IPS DF 4.7 (cell line): ENCODE data around the gene ACBD4.

Experiments used
- DNase-seq: peaks from one replicate; pipeline ENCODE4 v3.0.0-alpha.2; 2013; ENCODE audit warnings: low spot score; ENCODE audit errors: extremely low read depth

Gene ACBD4

GRCh38 chr17:45150911-45151809 is 15.7 kb downstream of the ACBD4 start:
- DNase-seq = no peak

GRCh38 chr17:45155029-45155428 is 19.5 kb downstream of the ACBD4 start:
- no peak for DNase-seq

GRCh38 chr17:45155483-45155882 is 20.0 kb downstream of the ACBD4 start:
- DNase-seq = no peak

- no peak for DNase-seq
Observed at GRCh38 chr17:45156242-45156641, 20.8 kb downstream of the ACBD4 start.

GRCh38 chr17:45160447-45161287 is 25.2 kb downstream of the ACBD4 start:
- no peak for DNase-seq

- peak; percentile 99 for DNase-seq
Observed at GRCh38 chr17:45161288-45162024, 26.0 kb downstream of the ACBD4 start, which contains the start of gene HEXIM2. HEXIM2 (plus strand) TSS chr17:45161875; CDS start chr17:45162794, 919 bp downstream.

GRCh38 chr17:45162025-45162687 is 26.7 kb downstream of the ACBD4 start:
- DNase-seq = no peak

- no peak for DNase-seq
Observed at GRCh38 chr17:45164734-45165269, 29.3 kb downstream of the ACBD4 start.

- DNase-seq = no peak
Observed at GRCh38 chr17:45168991-45169752, 33.7 kb downstream of the ACBD4 start.

- no peak for DNase-seq
Observed at GRCh38 chr17:45170280-45170930, 34.9 kb downstream of the ACBD4 start.

- no peak for DNase-seq
Observed at GRCh38 chr17:45170931-45171337, 35.4 kb downstream of the ACBD4 start.

GRCh38 chr17:45171338-45172231 is 36.1 kb downstream of the ACBD4 start:
- DNase-seq = no peak

GRCh38 chr17:45172232-45172540 is 36.7 kb downstream of the ACBD4 start:
- no peak for DNase-seq

- DNase-seq = no peak
Observed at GRCh38 chr17:45172541-45173286, 37.2 kb downstream of the ACBD4 start.

GRCh38 chr17:45175759-45176115 is 40.2 kb downstream of the ACBD4 start:
- no peak for DNase-seq

GRCh38 chr17:45177563-45177962 is 42.1 kb downstream of the ACBD4 start:
- DNase-seq = no peak

GRCh38 chr17:45184144-45184543 is 48.7 kb downstream of the ACBD4 start:
- DNase-seq = no peak

- DNase-seq = no peak
Observed at GRCh38 chr17:45186801-45187354, 51.4 kb downstream of the ACBD4 start.
